Measurements from ENCODE around the gene SAPCD1.

The SAPCD1 gene

GRCh38 chr6:31729979-31730630 lies 32.4 kb upstream of the SAPCD1 start:
- DNase-seq = peak; percentile 67

GRCh38 chr6:31730631-31731086 lies 31.8 kb upstream of the SAPCD1 start:
- DNase-seq = no peak

DNA sequence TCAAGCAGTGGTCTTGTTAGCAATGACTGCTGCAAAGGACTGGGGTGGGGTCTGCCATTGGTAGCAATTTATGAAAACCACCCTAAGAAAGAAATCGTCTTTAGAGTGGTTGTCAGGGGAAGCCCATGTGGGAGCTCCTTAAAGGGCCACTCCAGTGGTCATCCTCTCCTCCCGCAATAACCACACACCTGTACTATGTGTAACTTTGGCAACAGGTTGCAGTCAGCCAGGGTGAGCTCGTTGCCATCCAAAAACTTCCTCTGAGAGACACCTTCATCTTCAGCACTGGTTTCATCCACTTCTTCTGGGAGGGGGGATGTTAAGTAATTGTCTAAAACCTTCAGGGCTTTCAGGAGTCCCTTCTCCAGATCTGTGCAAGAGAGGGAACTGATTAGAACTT lies 30.4 kb upstream of the SAPCD1 start:
- DNase-seq = no peak

- DNase-seq = no peak
Measured at GRCh38 chr6:31733734-31734133, 28.7 kb upstream of the SAPCD1 start.

DNA sequence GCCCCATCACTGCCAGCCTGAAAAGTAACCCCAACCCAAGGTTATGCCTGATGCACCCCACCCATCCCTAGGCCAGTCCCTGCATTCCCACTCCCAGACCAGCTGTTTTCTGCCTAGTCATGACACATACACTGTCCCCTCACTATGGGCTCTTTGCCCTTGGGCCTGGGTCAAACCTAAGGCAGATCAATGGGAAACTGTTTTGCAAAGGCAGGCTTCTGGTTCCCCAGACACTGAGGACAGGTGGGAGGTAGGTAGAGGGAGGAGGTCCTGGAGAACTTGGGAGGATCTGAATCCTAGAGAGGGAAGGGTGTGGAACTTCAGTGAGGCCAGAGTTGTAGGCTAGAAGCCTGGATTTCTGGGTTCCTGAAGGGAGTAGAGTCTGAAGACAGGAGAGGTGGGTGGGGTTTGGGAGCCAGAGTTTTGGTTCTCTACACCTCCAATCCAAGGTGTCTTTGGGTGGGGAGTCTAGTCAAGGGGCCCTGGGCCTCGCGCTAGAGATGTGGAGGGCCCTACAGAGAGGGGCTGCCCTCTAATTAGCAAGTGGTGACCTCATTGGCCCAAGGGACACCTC lies 28.1 kb upstream of the SAPCD1 start:
- DNase-seq = no peak

GRCh38 chr6:31734821-31735406 lies 27.5 kb upstream of the SAPCD1 start:
- peak; percentile 10 for DNase-seq

- peak; percentile 59 for DNase-seq
Measured at GRCh38 chr6:31736021-31736767, 26.3 kb upstream of the SAPCD1 start, which contains the start of gene CLIC1. CLIC1 (minus strand) TSS chr6:31736530; CDS start chr6:31736300, 230 bp downstream.

DNA sequence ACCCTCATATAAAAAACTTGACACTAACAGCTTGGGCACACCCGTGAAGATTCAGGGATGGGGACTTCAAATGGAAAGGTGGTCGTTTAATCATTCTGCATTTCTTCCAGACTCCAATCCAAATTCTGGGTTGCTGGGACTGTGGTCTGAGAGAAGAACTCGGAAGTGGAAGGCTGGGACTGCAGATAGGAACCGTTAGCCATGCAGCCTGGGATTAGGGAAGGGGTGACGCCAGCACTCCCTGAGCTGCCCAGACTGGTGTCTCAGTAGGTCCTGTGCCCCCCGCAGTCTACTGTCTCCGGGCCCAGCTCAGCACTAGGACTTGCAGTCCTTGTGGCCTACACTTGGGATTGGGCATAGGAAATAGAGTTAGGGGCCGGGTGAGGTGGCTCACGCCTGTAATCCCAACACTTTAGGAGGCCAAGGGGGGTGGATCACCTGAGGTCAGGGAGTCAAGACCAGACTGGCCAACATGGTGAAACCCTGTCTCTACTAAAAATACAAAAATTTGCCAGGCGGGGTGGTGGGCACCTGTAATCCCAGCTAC lies 25.6 kb upstream of the SAPCD1 start:
- no peak for DNase-seq

DNA sequence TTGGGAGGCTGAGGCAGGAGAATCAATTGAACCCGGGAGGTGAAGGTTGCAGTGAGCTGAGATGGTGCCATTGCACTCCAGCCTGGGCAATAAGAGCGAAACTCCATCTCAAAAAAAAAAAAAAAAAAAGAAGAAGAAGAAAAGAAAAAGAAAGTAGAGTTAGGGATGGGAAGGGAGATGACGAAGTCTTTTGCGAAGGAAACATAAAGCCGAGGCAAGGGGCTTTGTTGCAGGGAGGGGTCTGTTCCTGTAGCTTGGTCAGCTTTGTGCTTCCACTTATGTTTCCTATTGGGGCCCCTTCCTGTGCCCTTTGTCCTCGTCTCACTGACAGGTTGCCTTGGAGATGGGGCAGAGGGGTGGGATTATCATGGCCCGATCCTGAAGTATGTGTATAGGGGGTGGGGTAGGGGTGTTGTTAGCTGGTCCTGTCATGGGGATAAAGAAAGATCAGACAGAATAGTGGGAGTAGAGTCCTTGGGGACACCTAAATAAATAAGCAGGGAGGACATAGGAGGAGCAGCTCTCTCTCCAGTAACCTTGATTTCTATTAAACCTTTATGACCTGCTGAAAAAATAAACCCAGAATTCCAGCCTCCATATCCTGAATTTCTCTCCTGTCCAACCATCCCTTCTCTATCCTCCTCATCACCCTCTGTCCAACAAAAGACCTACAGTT lies 25.0 kb upstream of the SAPCD1 start:
- no peak for DNase-seq

DNA sequence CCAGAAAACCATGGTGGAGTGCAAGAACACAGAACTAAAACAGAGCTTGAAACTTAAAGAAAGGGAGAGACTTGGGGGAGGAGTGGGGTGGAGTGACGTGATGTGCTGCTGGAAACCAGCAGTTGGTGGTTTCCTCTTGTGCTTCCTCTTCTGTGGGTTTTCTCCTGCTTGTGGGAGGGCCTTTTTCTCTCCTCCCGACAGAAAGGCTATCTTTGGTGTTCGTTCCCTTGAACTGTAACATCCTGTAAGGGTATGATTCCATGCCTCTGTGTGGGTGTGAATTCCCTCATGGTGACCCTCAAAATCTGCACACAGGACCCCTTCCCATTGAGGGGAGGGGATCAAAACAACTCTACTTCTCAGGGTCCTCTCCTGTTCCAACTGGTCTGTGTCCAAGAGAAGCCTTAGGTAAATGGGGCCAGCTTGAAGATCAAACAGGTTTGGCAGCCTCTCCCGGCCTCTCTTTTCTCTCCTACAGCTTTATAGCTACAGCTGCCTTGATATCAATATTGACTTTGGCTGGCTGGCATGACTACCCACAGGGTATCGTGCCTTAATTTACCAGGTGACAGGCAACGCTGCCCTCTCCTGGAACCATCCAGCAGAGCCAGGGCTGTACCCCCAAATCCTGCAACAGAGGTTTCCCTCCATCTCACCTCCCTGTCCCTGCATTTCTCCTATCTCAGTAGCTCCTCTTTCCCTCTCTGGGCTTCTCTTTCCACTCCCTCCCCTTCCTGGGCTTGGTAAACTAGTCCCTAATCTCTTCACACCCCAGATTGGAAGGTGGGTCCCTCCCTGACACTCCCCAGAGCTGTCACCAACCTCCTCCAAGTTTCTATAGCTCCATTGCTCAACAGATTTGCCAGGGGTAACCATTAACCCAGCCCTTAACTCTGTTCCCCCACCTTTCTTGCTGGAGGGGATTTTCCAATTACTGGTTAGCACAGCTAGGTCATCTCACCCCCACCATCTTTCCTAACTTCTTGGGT lies 24.2 kb upstream of the SAPCD1 start:
- DNase-seq = peak; percentile 42

GRCh38 chr6:31739639-31740396 lies 22.6 kb upstream of the SAPCD1 start, which contains the start of gene MSH5:
MSH5 (plus strand) TSS chr6:31740005; CDS start chr6:31740467, 462 bp downstream.
- peak; percentile 91 for DNase-seq

GRCh38 chr6:31740397-31741223 lies 21.8 kb upstream of the SAPCD1 start:
- DNase-seq = no peak

DNA sequence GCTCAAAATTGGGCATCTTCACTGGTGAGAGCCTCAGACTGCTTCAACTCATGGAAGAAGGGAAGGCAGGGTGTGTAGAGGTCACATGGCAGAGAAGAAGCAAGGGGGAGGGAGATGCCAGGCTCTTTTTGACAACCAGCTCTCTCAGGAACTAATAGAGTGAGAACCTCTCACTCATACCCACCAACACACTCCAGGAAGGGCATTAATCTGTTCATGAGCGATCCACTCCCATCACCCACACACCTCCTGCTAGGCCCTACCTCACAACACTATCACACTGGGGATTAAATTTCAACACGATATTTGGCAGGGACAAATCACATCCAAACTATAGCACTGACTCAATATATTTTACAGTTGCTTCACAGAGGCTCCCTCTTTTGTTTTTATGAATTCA lies 20.6 kb upstream of the SAPCD1 start:
- DNase-seq = no peak

DNA sequence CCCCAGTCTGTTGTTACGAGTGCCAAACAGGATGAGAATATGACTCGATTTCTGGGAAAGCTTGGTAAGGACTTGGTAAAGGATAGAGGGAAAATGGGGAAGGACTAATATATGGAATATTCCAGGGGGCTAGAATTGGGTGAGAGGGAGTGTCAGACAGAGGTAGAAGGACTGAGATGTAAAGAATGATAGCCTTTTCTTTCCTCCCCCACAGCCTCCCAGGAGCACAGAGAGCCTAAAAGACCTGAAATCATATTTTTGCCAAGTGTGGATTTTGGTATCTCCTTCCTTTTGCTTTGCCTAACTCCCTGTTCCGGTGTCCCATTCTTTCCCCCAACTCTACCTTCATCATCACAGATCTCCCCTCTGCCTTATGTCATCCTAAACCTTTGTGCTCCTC lies 19.6 kb upstream of the SAPCD1 start:
- no peak for DNase-seq

DNA sequence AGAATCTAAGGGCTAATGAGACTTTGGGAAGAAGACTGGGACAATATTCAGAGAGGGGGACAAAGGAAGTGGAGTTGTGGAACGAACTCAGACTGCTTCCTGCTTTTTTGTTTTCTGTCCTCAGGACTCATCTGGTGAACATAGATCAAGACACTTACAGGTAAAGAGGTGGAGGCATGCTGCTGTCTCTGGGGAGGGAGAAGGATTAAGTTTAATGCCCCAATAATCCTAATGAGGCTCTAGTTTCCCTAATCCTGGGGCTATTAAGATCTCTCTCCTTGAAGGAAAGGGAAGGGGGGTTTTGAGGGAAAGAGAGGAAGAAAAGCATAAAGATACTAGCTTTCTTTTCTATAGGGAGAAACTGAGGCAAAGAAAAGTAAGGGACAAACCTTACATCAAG lies 18.0 kb upstream of the SAPCD1 start:
- no peak for DNase-seq

DNA sequence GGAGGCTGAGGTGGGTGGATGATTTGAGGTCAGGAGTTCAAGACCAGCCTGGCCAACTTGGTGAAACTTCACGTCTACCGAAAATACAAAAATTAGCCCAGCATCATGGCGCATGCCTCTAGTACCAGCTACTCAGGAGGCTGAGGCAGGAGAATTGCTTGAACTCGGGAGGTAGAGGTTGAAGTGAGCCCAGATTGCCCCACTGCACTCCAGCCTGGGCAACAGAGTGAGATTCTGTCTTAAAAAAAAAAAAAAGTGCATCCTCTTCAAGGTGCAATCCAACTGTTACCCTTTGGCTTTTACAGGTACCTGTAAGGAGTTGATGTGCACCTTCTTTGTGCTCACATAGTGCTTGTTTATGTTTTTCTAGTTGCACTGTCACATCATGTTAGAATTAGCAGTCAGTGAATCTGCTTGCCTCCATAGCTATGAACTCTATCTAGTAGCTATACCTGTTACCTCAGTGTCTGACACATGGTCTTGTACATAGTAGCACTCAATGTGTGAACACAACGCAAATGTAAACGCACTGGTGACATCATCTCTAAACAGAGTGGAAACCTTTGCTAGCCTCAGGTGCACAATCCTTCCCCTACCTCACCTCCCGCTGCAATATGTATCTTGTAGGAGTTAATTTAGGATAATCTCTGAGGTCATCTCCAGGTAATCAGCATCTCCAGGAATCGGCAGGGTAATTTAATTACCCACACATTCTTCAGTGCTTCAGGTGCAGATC lies 13.0 kb upstream of the SAPCD1 start:
- no peak for DNase-seq

GRCh38 chr6:31750411-31751022 lies 11.9 kb upstream of the SAPCD1 start:
- no peak for DNase-seq

DNA sequence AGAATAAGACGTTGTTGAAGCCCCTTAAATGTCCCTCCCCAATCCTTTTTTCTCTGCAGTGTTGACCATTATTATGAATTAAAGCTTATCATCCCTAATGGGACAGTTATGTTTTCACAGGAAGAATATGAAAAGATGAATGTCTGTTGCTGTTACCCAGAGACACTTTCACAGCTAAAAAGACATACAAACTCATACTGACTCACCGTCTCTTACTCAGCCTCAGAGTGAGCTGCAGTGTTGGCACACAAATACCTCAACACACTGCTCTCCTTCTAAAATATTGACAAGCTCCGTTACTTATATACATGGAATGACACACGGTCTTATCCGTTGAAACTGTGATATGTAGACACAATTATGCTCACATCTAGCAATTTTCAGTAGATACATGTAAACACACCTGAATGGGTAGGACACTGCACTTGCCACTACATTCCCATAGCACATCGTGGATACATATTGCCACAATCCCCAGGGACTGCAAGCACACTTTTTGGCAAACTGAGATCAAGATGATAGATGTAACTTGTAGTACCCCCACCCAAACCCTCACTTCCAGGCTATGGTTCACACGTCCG lies 9.6 kb upstream of the SAPCD1 start:
- no peak for DNase-seq
